Adrenal gland (tissue), 12 donors: ENCODE measurements around the gene GTSF1L. TPM values are rescaled to one million over a fixed set of nuclear protein-coding genes. Genes with fewer than 3 reads are reported as not detected.

Experiments
- DNase-seq, 7 donors: peaks; one replicate each; pipeline ENCODE4 v3.0.0-alpha.2; 2019 to 2020
- H3K27ac ChIP-seq, 5 donors: fragments of 200-600 bp; sonication (generic) in 4 of 5; 1 replicate in 3 of 5; 2 replicates in 2 of 5; pipeline versions ENCODE4 v1.5.1 to v1.8.0; 2016 to 2020; ENCODE audit warnings: mild to moderate bottlenecking in 1 of 5
- H3K27me3 ChIP-seq: fragments of 200-600 bp; 2 replicates; pipeline ENCODE4 v1.8.0; 2021
- H3K36me3 ChIP-seq, 2 donors: fragments of 200-600 bp; replicated peaks in 1 of 2; 1 replicate in 1 of 2; 2 replicates in 1 of 2; pipeline versions ENCODE4 v1.5.1 to v1.8.0; 2018 to 2022
- H3K4me1 ChIP-seq, 2 donors: fragments of 200-600 bp; replicated peaks in 1 of 2; 1 replicate in 1 of 2; 2 replicates in 1 of 2; pipeline versions ENCODE4 v1.5.1 to v1.8.0; 2018 to 2021
- H3K4me3 ChIP-seq, 4 donors: fragments of 200-600 bp; sonication (generic) in 3 of 4; one replicate each; pipeline ENCODE4 v1.5.1; 2016 to 2018
- H3K9me3 ChIP-seq, 3 donors: fragments of 200-600 bp; sonication (generic) in 1 of 3; replicated peaks in 1 of 3; 1 replicate in 2 of 3; 2 replicates in 1 of 3; pipeline versions ENCODE4 v1.5.1 to v1.8.0; 2016 to 2021
- POLR2A ChIP-seq, 2 donors: fragments of 450-650 bp; IDR thresholded peaks; one replicate each; pipeline ENCODE4 v1.6.1; 2017; ENCODE audit warnings: antibody characterized with exemption in 2 of 2, mild to moderate bottlenecking in 2 of 2, moderate library complexity in 1 of 2
- WGBS, 4 donors: extraction: QIAGEN DNeasy Blood & Tissue Kit in 2 of 4; methylation state at CpG; one replicate each; pipeline versions ENCODE4 v1.1.5 to v1.1.7; 2013 to 2017; 5-methylcytosine and 5-hydroxymethylcytosine counted together
- intact Hi-C, 2 donors: fragments of 100-400 bp; cut with DNase I; formaldehyde crosslinking; loops; one replicate each; pipeline versions ENCODE4 v1.14.1 to v1.15.0; 2022 to 2023
- polyA plus RNA-seq, 3 donors: library from polyadenylated mRNA; stranded (reverse); fragments of 200-250 nt in 2 of 3; fragments of 350-450 nt in 1 of 3; fragmentation: Illumina TruSeq in 1 of 3; extraction: RNeasy Lipid Tissue Mini Kit (QIAGEN cat#74804) in 1 of 3; gene quantifications; one replicate each; pipeline ENCODE4 v1.2.3, GENCODE V29; 2013 to 2014
- total RNA-seq, 9 donors: library from RNA; depleted of rRNA in 4 of 9; stranded (reverse); fragments of >200 nt in 4 of 9; fragments of 120-200 nt in 1 of 9; fragmentation: NEBNext Ultra II Directional in 1 of 9; extraction: Animal tissue kit (Norgen Biotek cat#: 25700) in 1 of 9; gene quantifications; one replicate each; pipeline versions ENCODE4 v1.1.0 to v1.2.4, GENCODE V29; 2013 to 2023
- TF ChIP-seq, protein P1 (sequence below), 6 experiments: fragments of 450-650 bp in 4 of 6; fragments of 200-600 bp in 2 of 6; sonication (generic) in 1 of 6; IDR thresholded peaks; 1 replicate in 5 of 6; 2 replicates in 1 of 6; pipeline versions ENCODE4 v1.5.1 to v1.8.0; 2016 to 2021; ENCODE audit warnings: antibody characterized with exemption in 6 of 6, mild to moderate bottlenecking in 2 of 6, moderate library complexity in 1 of 6
- donor health status: healthy with polysubstance abuse.
- donor health status: Bipolar disorder and iron deficiency.
- donor health status: DM: yes; HTN: yes; CAD: no.
- donor health status: DM: no; HTN: no; CAD: no.
- donor health status: DM: no; HTN: no; CAD: no.
- donor health status: DM: yes; HTN: yes; CAD: no.

Gene GTSF1L
- total and polyA plus RNA-seq, 12 donors: not detected

DNA sequence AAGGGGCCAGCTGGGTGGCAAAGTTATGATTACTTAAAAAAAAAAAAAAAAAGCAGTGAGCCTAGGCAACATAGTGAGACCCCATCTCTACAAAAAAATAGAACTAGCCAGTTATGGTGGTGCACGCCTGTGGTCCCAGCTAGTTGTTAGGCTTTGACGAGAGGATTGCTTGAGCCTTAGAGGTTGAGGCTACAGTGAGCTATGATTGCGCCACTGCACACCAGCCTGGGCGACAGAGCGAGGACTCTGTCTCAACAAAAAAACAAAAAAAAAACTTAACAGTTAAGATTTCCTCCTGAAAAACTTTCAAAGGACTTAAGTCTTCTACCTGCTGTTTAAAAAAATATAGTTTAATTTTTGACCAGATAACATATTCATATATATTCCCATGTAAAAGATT, 2.4 kb downstream of the GTSF1L start:
- no peak overlapping the region for H3K4me3 ChIP-seq
- DNase-seq: no peak
- intact Hi-C loops: no loop called here
- no peaks in the 10 kb centered on the region for H3K9me3 ChIP-seq
- no peaks in the 10 kb centered on the region for H3K4me1 ChIP-seq
- H3K27me3 ChIP-seq: no peaks in the 10 kb centered on the region
- 81 to 89% (median 81%) methylated on average over 5 of the region's 5 CpGs for WGBS, 4 donors
- no peak for TF ChIP-seq POLR2A (IDR thresholded peaks at IDR 0.05)
- TF ChIP-seq, protein P1, sequence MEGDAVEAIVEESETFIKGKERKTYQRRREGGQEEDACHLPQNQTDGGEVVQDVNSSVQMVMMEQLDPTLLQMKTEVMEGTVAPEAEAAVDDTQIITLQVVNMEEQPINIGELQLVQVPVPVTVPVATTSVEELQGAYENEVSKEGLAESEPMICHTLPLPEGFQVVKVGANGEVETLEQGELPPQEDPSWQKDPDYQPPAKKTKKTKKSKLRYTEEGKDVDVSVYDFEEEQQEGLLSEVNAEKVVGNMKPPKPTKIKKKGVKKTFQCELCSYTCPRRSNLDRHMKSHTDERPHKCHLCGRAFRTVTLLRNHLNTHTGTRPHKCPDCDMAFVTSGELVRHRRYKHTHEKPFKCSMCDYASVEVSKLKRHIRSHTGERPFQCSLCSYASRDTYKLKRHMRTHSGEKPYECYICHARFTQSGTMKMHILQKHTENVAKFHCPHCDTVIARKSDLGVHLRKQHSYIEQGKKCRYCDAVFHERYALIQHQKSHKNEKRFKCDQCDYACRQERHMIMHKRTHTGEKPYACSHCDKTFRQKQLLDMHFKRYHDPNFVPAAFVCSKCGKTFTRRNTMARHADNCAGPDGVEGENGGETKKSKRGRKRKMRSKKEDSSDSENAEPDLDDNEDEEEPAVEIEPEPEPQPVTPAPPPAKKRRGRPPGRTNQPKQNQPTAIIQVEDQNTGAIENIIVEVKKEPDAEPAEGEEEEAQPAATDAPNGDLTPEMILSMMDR (IDR thresholded peaks at IDR 0.05): no peak
- H3K36me3 ChIP-seq: no peaks in the 10 kb centered on the region
- H3K27ac ChIP-seq: no peak overlapping the region

DNA sequence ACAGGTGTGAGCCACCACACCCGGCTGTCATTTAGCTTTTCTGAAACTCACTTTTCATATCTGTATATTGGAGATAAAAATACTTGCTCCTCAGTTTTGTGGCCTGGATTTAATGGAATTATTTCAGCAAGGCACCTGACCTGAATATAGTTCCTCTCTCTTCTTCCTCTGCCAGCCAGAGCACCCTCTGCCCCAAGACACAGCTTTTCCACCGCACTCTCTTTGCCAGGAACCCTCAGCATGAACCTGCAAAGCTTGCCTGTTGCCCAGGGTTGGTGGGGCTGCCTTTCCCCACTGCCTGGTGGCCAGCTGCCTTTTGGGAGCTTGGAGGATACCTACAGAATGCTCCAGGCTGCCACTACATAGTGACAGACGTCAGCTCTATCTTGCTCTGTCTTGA, 3.1 kb downstream of the GTSF1L start:
- TF ChIP-seq, protein P1 (IDR thresholded peaks at IDR 0.05): no peak
- no peak for TF ChIP-seq POLR2A (IDR thresholded peaks at IDR 0.05)
- no peaks in the 10 kb centered on the region for H3K36me3 ChIP-seq
- no peaks in the 10 kb centered on the region for H3K27me3 ChIP-seq
- H3K4me1 ChIP-seq: no peaks in the 10 kb centered on the region
- WGBS, 4 donors: 74 to 90% (median 79%) methylated on average over 3 of the region's 3 CpGs
- H3K9me3 ChIP-seq: no peaks in the 10 kb centered on the region
- H3K27ac ChIP-seq: no peak overlapping the region
- DNase-seq: no peak
- intact Hi-C loops: no loop called here
- H3K4me3 ChIP-seq: no peak overlapping the region

DNA sequence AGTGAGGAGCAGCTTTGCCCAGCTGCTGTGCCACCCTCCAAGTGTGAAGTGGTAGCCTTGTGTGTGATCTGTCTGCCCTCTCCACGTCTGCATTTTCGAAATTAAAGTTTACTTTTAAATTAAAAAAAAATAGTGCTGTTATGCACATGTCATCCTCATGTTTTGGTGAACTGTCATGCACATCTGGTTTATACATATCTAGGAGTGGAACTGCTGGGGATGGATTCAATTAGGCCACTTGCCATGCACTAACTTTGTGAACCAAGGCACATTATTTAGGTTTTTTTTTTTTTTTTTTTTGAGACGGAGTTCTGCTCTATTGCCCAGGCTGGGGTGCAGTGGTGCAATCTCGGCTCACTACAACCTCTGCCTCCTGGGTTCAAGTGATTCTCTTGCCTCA, 3.6 kb downstream of the GTSF1L start:
- intact Hi-C loops: no loop called here
- H3K4me3 ChIP-seq: no peak overlapping the region
- H3K36me3 ChIP-seq: no peaks in the 10 kb centered on the region
- no peak overlapping the region for H3K27ac ChIP-seq
- TF ChIP-seq, protein P1 (IDR thresholded peaks at IDR 0.05): no peak
- TF ChIP-seq POLR2A (IDR thresholded peaks at IDR 0.05): no peak
- H3K9me3 ChIP-seq: no peaks in the 10 kb centered on the region
- no peaks in the 10 kb centered on the region for H3K27me3 ChIP-seq
- no peaks in the 10 kb centered on the region for H3K4me1 ChIP-seq
- no peak for DNase-seq
- 65 to 68% (median 66%) methylated on average over 4 of the region's 4 CpGs for WGBS, 4 donors

GRCh38 chr20:43722153-43722505, 4.7 kb downstream of the GTSF1L start:
- no peaks in the 10 kb centered on the region for H3K9me3 ChIP-seq
- intact Hi-C loops: no loop called here
- no peak for DNase-seq
- no peaks in the 10 kb centered on the region for H3K36me3 ChIP-seq
- H3K4me3 ChIP-seq: no peak overlapping the region
- WGBS, 4 donors: 63 to 79% (median 69%) methylated on average over 8 of the region's 8 CpGs
- no peaks in the 10 kb centered on the region for H3K27me3 ChIP-seq
- H3K27ac ChIP-seq: no peak overlapping the region
- H3K4me1 ChIP-seq: no peaks in the 10 kb centered on the region
- no peak for TF ChIP-seq POLR2A (IDR thresholded peaks at IDR 0.05)

DNA sequence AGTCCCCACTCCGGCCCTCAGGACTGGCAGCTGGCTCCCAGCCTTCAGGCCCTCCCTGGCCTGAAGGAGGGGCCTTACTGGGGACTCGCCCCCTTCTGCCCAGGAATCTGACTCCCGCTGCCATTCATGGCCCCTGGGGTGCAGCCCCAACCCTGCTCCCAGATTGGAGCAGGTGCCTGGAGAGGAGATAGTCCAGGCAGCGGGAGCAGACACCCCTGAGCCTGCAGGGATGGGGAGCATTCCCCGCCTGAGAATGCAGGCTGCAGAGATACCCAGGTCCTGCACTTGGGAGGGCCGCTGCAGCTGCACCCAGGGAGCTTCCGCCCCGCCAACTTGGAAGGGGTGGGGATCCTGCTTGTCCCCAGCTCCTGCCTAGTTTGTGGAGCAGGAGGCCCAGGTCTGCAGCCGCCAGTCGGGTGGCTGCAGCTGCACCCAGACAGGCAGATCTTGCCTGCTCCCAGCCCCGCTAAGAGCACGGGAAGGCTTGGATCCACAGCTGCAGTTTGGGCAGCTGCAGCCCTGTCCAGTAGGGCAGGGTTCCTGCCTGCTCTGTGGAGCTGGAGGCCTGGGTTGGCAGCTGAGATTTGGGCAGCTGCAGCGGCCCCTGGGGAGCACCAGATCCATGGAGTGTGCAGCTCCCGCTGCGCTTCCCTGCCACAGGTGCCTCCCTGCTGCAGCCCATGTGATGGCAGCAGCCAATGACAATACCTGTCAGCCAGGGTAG, 5.2 kb downstream of the GTSF1L start:
- no peaks in the 10 kb centered on the region for H3K9me3 ChIP-seq
- H3K36me3 ChIP-seq: no peaks in the 10 kb centered on the region
- no peaks in the 10 kb centered on the region for H3K27me3 ChIP-seq
- 34 to 64% (median 42%) methylated on average over 5 to 15 of the region's 15 CpGs for WGBS, 4 donors
- intact Hi-C loops: no loop called here
- no peaks in the 10 kb centered on the region for H3K4me1 ChIP-seq
- no peak for TF ChIP-seq POLR2A (IDR thresholded peaks at IDR 0.05)
- TF ChIP-seq, protein P1 (IDR thresholded peaks at IDR 0.05): no peak
- H3K4me3 ChIP-seq: no peak overlapping the region
- no peak overlapping the region for H3K27ac ChIP-seq
- no peak for DNase-seq
